Kidney epithelial cell (primary cell): ENCODE measurements around the gene RERE. TPM values are rescaled to one million over a fixed set of nuclear protein-coding genes. Genes with fewer than 3 reads are reported as not detected.

ENCODE experiments used
- DNase-seq: peaks from one replicate; pipeline ENCODE4 v3.0.0-alpha.2; 2010; ENCODE audit warnings: low read depth
- H3K27me3 ChIP-seq: 2 replicates; pipeline ENCODE4 v1.6.0; 2011; ENCODE audit warnings: low read length; ENCODE audit not compliant: control insufficient read depth, insufficient read depth
- H3K36me3 ChIP-seq: 2 replicates; pipeline ENCODE4 v1.5.1; 2011; ENCODE audit warnings: low read length; ENCODE audit not compliant: control insufficient read depth, insufficient read depth
- H3K4me3 ChIP-seq: 2 replicates; pipeline ENCODE4 v1.5.1; 2011; ENCODE audit warnings: low read depth, mild to moderate bottlenecking, control low read depth, low read length
- total RNA-seq: library from RNA; depleted of rRNA; stranded (reverse); fragments of >200 nt; gene quantifications from 2 replicates; pipeline ENCODE4 v1.2.3, GENCODE V29; 2015
- TF ChIP-seq, protein P1 (sequence below): IDR thresholded peaks from 2 replicates; pipeline ENCODE4 v1.5.1; 2011; ENCODE audit warnings: mild to moderate bottlenecking, moderate library complexity, low read length, control low read depth, inconsistent platforms; ENCODE audit not compliant: insufficient read depth, poor library complexity, severe bottlenecking

RERE gene
- total RNA-seq, 1 donor from 2014 or later = 47.5 TPM

DNA sequence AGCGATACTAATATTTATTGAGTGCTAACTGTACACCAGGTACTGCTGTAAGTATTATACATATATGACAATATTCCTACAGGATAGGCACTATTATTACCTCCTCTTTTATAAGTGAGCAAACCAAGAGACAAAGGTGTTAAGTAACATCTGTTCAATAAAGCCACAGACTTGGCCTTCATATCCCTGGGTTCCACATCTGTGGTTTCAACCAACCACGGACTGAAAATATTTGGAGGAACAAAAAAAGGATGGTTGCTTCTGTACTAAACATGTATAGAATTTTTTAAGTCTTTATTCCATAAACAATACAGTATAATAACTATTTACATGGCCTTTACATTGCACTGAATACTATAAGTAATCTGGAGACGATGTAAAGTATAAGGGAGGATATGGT lies 95.1 kb downstream of the RERE start:
- DNase-seq = no peak
- TF ChIP-seq, protein P1, sequence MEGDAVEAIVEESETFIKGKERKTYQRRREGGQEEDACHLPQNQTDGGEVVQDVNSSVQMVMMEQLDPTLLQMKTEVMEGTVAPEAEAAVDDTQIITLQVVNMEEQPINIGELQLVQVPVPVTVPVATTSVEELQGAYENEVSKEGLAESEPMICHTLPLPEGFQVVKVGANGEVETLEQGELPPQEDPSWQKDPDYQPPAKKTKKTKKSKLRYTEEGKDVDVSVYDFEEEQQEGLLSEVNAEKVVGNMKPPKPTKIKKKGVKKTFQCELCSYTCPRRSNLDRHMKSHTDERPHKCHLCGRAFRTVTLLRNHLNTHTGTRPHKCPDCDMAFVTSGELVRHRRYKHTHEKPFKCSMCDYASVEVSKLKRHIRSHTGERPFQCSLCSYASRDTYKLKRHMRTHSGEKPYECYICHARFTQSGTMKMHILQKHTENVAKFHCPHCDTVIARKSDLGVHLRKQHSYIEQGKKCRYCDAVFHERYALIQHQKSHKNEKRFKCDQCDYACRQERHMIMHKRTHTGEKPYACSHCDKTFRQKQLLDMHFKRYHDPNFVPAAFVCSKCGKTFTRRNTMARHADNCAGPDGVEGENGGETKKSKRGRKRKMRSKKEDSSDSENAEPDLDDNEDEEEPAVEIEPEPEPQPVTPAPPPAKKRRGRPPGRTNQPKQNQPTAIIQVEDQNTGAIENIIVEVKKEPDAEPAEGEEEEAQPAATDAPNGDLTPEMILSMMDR = no peak
- H3K36me3 ChIP-seq = no peaks in the 10 kb centered on the region
- H3K27me3 ChIP-seq = no peaks in the 10 kb centered on the region
- no peak overlapping the region for H3K4me3 ChIP-seq

DNA sequence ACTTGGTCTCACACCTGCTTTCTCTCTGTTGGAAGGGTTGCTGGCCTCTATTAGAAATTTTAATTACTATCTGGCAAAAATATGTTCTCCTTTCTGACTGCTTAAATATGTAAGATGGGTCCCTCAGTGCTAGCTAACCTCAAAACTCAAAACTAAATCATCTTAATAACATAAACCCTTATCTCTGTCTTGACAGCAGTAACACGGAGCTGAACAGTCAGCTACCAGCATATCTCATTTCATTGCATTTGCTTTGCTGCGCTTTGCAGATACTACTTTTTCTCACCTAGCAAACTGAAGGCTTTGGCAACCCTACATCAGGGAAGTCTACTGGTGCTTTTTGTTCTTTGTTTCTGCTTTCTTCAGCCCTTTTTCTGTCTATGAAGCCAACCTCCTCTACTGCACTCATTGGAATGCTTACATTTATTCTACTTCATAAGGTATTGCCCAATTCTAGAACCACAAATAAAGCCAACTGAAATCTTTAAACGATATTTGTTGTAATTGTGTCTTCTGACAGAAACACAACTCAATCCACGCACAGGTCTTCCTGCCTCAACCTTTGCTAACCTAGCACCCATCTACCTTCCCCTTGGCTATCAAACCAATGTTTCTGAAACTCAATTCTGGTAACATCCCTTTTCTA lies 95.6 kb downstream of the RERE start:
- Histone ChIP-seq H3K27me3 (no peaks in the 10 kb centered on the region), H3K36me3 (no peaks in the 10 kb centered on the region), H3K4me3 (no peak overlapping the region)
- DNase-seq = no peak
- TF ChIP-seq, protein P1 = no peak

DNA sequence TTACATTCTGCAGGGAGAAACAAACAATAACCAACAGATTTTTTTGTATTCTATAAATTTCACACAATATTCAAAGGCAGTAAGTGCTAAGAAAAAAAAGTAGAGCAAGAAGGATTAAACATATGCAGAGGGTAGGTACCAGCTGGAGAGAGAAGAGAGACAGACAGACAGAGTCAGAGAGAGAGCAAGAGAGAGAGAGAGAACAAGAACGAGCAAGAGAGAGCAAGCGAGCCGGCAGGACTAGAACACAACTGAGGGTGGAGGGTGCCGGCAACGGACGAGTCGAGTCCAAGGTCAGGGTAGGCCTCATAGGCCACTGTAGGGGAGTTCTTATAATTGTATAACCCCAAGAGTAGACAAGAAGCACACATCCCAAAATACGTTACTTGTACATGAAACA lies 97.1 kb downstream of the RERE start:
- no peak overlapping the region for H3K4me3 ChIP-seq
- TF ChIP-seq, protein P1 = no peak
- H3K36me3 ChIP-seq = no peaks in the 10 kb centered on the region
- no peaks in the 10 kb centered on the region for H3K27me3 ChIP-seq
- DNase-seq = no peak

- H3K4me3 ChIP-seq = no peak overlapping the region
- DNase-seq = no peak
- TF ChIP-seq, protein P1 = no peak
- no peaks in the 10 kb centered on the region for H3K36me3 ChIP-seq
- no peaks in the 10 kb centered on the region for H3K27me3 ChIP-seq
These were observed 98.5 kb downstream of the RERE start for GRCh38 chr1:8718850-8719361.

DNA sequence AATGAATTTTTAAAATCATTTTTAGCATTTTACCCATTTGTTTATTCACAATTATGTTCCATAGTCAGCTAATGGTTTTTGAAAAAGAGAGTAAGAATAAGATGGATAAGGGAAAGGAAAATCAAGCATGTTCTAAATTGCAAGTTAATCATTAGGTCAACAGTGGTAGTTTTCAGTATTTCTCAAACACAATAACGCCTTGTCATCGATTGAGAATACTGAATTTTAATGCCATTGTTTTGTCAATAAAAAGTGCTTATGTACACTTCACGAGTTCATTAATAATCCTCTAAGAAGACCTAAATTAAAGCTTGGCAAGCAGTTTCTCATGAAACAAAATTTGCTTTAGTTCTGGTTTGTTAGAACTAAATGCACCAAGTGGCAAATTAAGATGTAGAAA lies 100.3 kb downstream of the RERE start:
- no peaks in the 10 kb centered on the region for H3K27me3 ChIP-seq
- no peak overlapping the region for H3K4me3 ChIP-seq
- H3K36me3 ChIP-seq = no peaks in the 10 kb centered on the region
- no peak for DNase-seq
- TF ChIP-seq, protein P1 = no peak

DNA sequence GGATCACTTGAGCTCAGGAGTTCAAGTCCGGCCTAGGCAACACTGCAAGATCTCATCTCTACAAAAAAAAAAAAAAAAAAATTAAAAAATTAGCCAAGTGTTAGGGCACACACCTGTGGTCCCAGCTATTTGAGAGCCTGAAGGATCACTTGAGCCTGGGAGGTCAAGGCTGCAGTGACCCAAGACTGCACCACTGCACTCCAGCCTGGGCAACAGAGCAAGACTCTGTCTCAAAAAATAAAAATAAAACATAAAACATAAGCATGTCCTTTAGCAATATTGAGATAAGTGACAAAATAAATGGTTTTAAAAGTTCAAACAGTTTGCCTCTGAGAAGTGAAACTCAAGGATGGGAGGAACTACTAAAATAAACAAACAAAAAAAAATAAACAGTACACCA lies 101.2 kb downstream of the RERE start:
- no peak for DNase-seq
- H3K4me3 ChIP-seq = no peak overlapping the region
- H3K27me3 ChIP-seq = no peaks in the 10 kb centered on the region
- no peaks in the 10 kb centered on the region for H3K36me3 ChIP-seq
- TF ChIP-seq, protein P1 = no peak
